GM23338 (cell line): ENCODE data around the gene DPH1.

Experiments used
- CREB1 ChIP-seq: fragments of 250-450 bp; sonication (Bioruptor Pico); IDR thresholded peaks from 2 replicates; pipeline ENCODE4 v1.5.0; 2020; ENCODE audit warnings: low read depth, mild to moderate bottlenecking, moderate library complexity
- CTCF ChIP-seq, 2 experiments: fragments of 200-600 bp in 1 of 2; sonication (generic) in 1 of 2; conservative IDR thresholded peaks; 2 replicates each; pipeline versions ENCODE4 v1.5.1 to v1.6.1; 2016 to 2017; ENCODE audit warnings: antibody characterized with exemption in 2 of 2, low read depth in 2 of 2, mild to moderate bottlenecking in 2 of 2, moderate library complexity in 1 of 2
- ETS1 ChIP-seq: IDR thresholded peaks from 2 replicates; pipeline ENCODE4 v1.6.1; 2016; ENCODE audit warnings: antibody characterized with exemption
- EZH2 ChIP-seq: fragments of 200-600 bp; sonication (generic); IDR thresholded peaks from one replicate; pipeline ENCODE4 v1.8.0; 2017; ENCODE audit warnings: antibody characterized with exemption, mild to moderate bottlenecking, low read depth; ENCODE audit not compliant: unreplicated experiment
- EZH2phosphoT487 ChIP-seq: fragments of 200-600 bp; sonication (generic); IDR thresholded peaks from one replicate; pipeline ENCODE4 v1.8.1; 2018; ENCODE audit warnings: antibody characterized with exemption; ENCODE audit not compliant: unreplicated experiment
- JUNB ChIP-seq: IDR thresholded peaks from one replicate; pipeline ENCODE4 v1.6.1; 2016; ENCODE audit warnings: antibody characterized with exemption; ENCODE audit not compliant: unreplicated experiment
- NANOG ChIP-seq: IDR thresholded peaks from 2 replicates; pipeline ENCODE4 v1.6.1; 2016; ENCODE audit warnings: antibody characterized with exemption, borderline replicate concordance
- POLR2AphosphoS5 ChIP-seq: IDR thresholded peaks from 2 replicates; pipeline ENCODE4 v1.6.1; 2016; ENCODE audit warnings: antibody characterized with exemption, low read depth
- REST ChIP-seq: IDR thresholded peaks from one replicate; pipeline ENCODE4 v1.6.1; 2018; ENCODE audit warnings: antibody characterized with exemption; ENCODE audit not compliant: unreplicated experiment
- STAT1 ChIP-seq: IDR thresholded peaks from one replicate; pipeline ENCODE4 v1.6.1; 2016; ENCODE audit warnings: antibody characterized with exemption; ENCODE audit not compliant: unreplicated experiment
- ZNF114 ChIP-seq: fragments of 250-450 bp; sonication (Bioruptor Pico); IDR thresholded peaks from 2 replicates; pipeline ENCODE4 v1.5.0; 2020; ENCODE audit warnings: mild to moderate bottlenecking, moderate library complexity
- ZNF331 ChIP-seq: fragments of 250-450 bp; sonication (Bioruptor Pico); IDR thresholded peaks from 2 replicates; pipeline ENCODE4 v1.5.0; 2020; ENCODE audit warnings: low read depth, mild to moderate bottlenecking, moderate library complexity
- ZNF462 ChIP-seq: fragments of 250-450 bp; sonication (Bioruptor Pico); IDR thresholded peaks from 2 replicates; pipeline ENCODE4 v1.5.0; 2020; ENCODE audit warnings: mild to moderate bottlenecking, moderate library complexity

- TF ChIP-seq POLR2AphosphoS5 (no peak), CREB1 (CRISPR knock-in tag) (no peak), CTCF (conservative IDR thresholded peaks at IDR 0.05; ENCODE audit: low read depth in 2 of 2) (no peak), EZH2phosphoT487 (no peak), REST (no peak), EZH2 (no peak), JUNB (no peak), ETS1 (no peak), STAT1 (no peak), ZNF462 (no peak), NANOG (no peak), ZNF114 (CRISPR knock-in tag) (no peak), ZNF331 (CRISPR knock-in tag) (no peak)
These were observed 22.1 kb downstream of the DPH1 start for GRCh38 chr17:2051933-2052559.
